ENCODE measurements around the gene TNIP1. TPM values are rescaled to one million over a fixed set of nuclear protein-coding genes. Genes with fewer than 3 reads are reported as not detected.

Gene TNIP1
- polyA plus RNA-seq, 1 of the 3 experiments (the other 2 are of a cell fraction) = 46.2 TPM

GRCh38 chr5:151017897-151018296 is 62.9 kb downstream of the TNIP1 start:
- Histone ChIP-seq H3K4me1 (ENCODE audit: control insufficient read depth in 1 of 2, insufficient read depth in 2 of 2, low read depth in 1 of 2, low read length in 1 of 2) (peaks cover 0 to 8% of the 10 kb centered on the region in 2 experiments; a peak in 1 of 4 replicates), H3K4me3 (ENCODE audit: low read depth in 2 of 2, low read length in 1 of 2) (no peak overlapping the region), H3F3A (replicated peaks; ENCODE audit: insufficient read depth) (no peaks in the 10 kb centered on the region), H4K20me1 (ENCODE audit: insufficient read depth) (no peaks in the 10 kb centered on the region), H3K27ac (ENCODE audit: low read depth in 2 of 2, low read length in 1 of 2) (no peak overlapping the region), H2AFZ (ENCODE audit: low read depth) (no peak overlapping the region), H3K36me3 (replicated peaks in 1 of 2; ENCODE audit: control insufficient read depth in 1 of 2, insufficient read depth in 2 of 2, low read length in 1 of 2) (no peaks in the 10 kb centered on the region), H3K9me2 (no peaks in the 10 kb centered on the region), H3K27me3 (ENCODE audit: insufficient read depth) (no peaks in the 10 kb centered on the region), H3K4me2 (no peak overlapping the region), H3K79me2 (ENCODE audit: insufficient read depth) (no peaks in the 10 kb centered on the region), H3K9me3 (no peaks in the 10 kb centered on the region), H3K9ac (no peak overlapping the region)
- POLR2A ChIA-PET = no interaction called here
- 77% methylated on average over 2 of the region's 2 CpGs for WGBS (ENCODE audit: low lambda C conversion rate)
- no peak for TF ChIP-seq FOXJ3 (CRISPR knock-in tag; IDR thresholded peaks at IDR 0.05)
- no peak for TF ChIP-seq RCOR1 (IDR thresholded peaks at IDR 0.05; ENCODE audit: low read length)
- TF ChIP-seq REST (IDR thresholded peaks at IDR 0.05; ENCODE audit: low read depth, low read length) = no peak
- no peak for TF ChIP-seq ZBTB33 (IDR thresholded peaks at IDR 0.05; ENCODE audit: borderline replicate concordance, low read depth)
- TF ChIP-seq RAD21 (IDR thresholded peaks at IDR 0.05; ENCODE audit: low read length) = no peak
- no peak for TF ChIP-seq POLR2AphosphoS5 (IDR thresholded peaks at IDR 0.05; ENCODE audit: low read depth, low read length)
- no peak for TF ChIP-seq GABPA (IDR thresholded peaks at IDR 0.05; ENCODE audit: low read depth)
- no peak for TF ChIP-seq TAF1 (IDR thresholded peaks at IDR 0.05; ENCODE audit: borderline replicate concordance, low read depth, low read length)
- TF ChIP-seq RFX5 (IDR thresholded peaks at IDR 0.05; ENCODE audit: low read length) = no peak
- no peak for TF ChIP-seq FOXM1 (IDR thresholded peaks at IDR 0.05; ENCODE audit: low read depth)
- CTCF ChIA-PET = interaction anchor here (1.5 kb wide), 1 partner anchor 97 kb away, joined by 3 read pairs; no protein-coding TSS in a partner anchor
- no peak for DNase-seq

GRCh38 chr5:151016700-151017099 is 64.1 kb downstream of the TNIP1 start:
- WGBS (ENCODE audit: low lambda C conversion rate) = 62% methylated on average over 5 of the region's 5 CpGs
- POLR2A ChIA-PET = no interaction called here
- H4K20me1 ChIP-seq (ENCODE audit: insufficient read depth) = no peaks in the 10 kb centered on the region
- no peak overlapping the region for H3K27ac ChIP-seq (ENCODE audit: low read depth in 2 of 2, low read length in 1 of 2)
- no peak for TF ChIP-seq USF2 (IDR thresholded peaks at IDR 0.05; ENCODE audit: borderline replicate concordance, low read depth, low read length)
- H3K9ac ChIP-seq = no peak overlapping the region
- DNase-seq = no peak
- no peaks in the 10 kb centered on the region for H3K36me3 ChIP-seq (replicated peaks in 1 of 2; ENCODE audit: control insufficient read depth in 1 of 2, insufficient read depth in 2 of 2, low read length in 1 of 2)
- H3K4me2 ChIP-seq = no peak overlapping the region
- no peak overlapping the region for H3K4me3 ChIP-seq (ENCODE audit: low read depth in 2 of 2, low read length in 1 of 2)
- CTCF ChIA-PET = interaction anchor here (0.9 to 1.4 kb wide), 3 partner anchors 14 to 642 kb away, joined by 3 to 5 read pairs (median 3); no protein-coding TSS in a partner anchor
- peaks cover 0 to 8% of the 10 kb centered on the region in 2 experiments; a peak in 1 of 4 replicates for H3K4me1 ChIP-seq (ENCODE audit: control insufficient read depth in 1 of 2, insufficient read depth in 2 of 2, low read depth in 1 of 2, low read length in 1 of 2)
- H2AFZ ChIP-seq (ENCODE audit: low read depth) = no peak overlapping the region
- no peaks in the 10 kb centered on the region for H3K9me2 ChIP-seq
- H3K79me2 ChIP-seq (ENCODE audit: insufficient read depth) = no peaks in the 10 kb centered on the region
- H3K9me3 ChIP-seq = no peaks in the 10 kb centered on the region
- H3K27me3 ChIP-seq (ENCODE audit: insufficient read depth) = no peaks in the 10 kb centered on the region
- H3F3A ChIP-seq (replicated peaks; ENCODE audit: insufficient read depth) = no peaks in the 10 kb centered on the region

Data from SK-N-SH (cell line).